Measurements from ENCODE around the gene MAPK8IP2.
A peak's percentile ranks its signal among the peaks of the same experiment; 100 is the strongest.
"Not testable (repeated sequence)": the region's sequence is repeated elsewhere in the genome, so short reads cannot be mapped to it uniquely, and the experiment has no call there.

The MAPK8IP2 gene

GRCh38 chr22:50599816-50600455 lies 657 bp upstream of the MAPK8IP2 start:
- DNase-seq (ENCODE audit: low read depth): peak; percentile 47

- no peak for DNase-seq (ENCODE audit: low read depth)
Measured at GRCh38 chr22:50600967-50601668, 525 bp downstream of the MAPK8IP2 start.

GRCh38 chr22:50601669-50602337 lies 1.2 kb downstream of the MAPK8IP2 start:
- no peak for DNase-seq (ENCODE audit: low read depth)

GRCh38 chr22:50602338-50602700 lies 1.7 kb downstream of the MAPK8IP2 start:
- no peak for DNase-seq (ENCODE audit: low read depth)

GRCh38 chr22:50603511-50604255 lies 3.1 kb downstream of the MAPK8IP2 start:
- no peak for DNase-seq (ENCODE audit: low read depth)

- DNase-seq (ENCODE audit: low read depth): no peak
Measured at GRCh38 chr22:50604256-50605001, 3.8 kb downstream of the MAPK8IP2 start.

GRCh38 chr22:50605002-50605612 lies 4.5 kb downstream of the MAPK8IP2 start:
- DNase-seq (ENCODE audit: low read depth): no peak

GRCh38 chr22:50605613-50606074 lies 5.1 kb downstream of the MAPK8IP2 start:
- no peak for DNase-seq (ENCODE audit: low read depth)

GRCh38 chr22:50606165-50606945 lies 5.8 kb downstream of the MAPK8IP2 start:
- no peak for DNase-seq (ENCODE audit: low read depth)

GRCh38 chr22:50606946-50607658 lies 6.5 kb downstream of the MAPK8IP2 start:
- no peak for DNase-seq (ENCODE audit: low read depth)

GRCh38 chr22:50607659-50608020 lies 7.0 kb downstream of the MAPK8IP2 start:
- DNase-seq (ENCODE audit: low read depth): no peak

- DNase-seq (ENCODE audit: low read depth): not testable (repeated sequence)
Measured at GRCh38 chr22:50608058-50608840, 7.7 kb downstream of the MAPK8IP2 start.

GRCh38 chr22:50608996-50609395 lies 8.4 kb downstream of the MAPK8IP2 start:
- no peak for DNase-seq (ENCODE audit: low read depth)

GRCh38 chr22:50609599-50609998 lies 9.0 kb downstream of the MAPK8IP2 start:
- DNase-seq (ENCODE audit: low read depth): no peak

GRCh38 chr22:50610041-50610451 lies 9.5 kb downstream of the MAPK8IP2 start:
- DNase-seq (ENCODE audit: low read depth): no peak

- no peak for DNase-seq (ENCODE audit: low read depth)
Measured at GRCh38 chr22:50610581-50610980, 10.0 kb downstream of the MAPK8IP2 start.

- no peak for DNase-seq (ENCODE audit: low read depth)
Measured at GRCh38 chr22:50611341-50612060, 10.9 kb downstream of the MAPK8IP2 start.

- DNase-seq (ENCODE audit: low read depth): no peak
Measured at GRCh38 chr22:50612168-50612527, 11.6 kb downstream of the MAPK8IP2 start.

Measured in activated T-cell treated with anti-CD3 and anti-CD28 coated beads for 24 hours (primary cell).